K562 treated with DMSO at 1 percent for 48 hours (cell line): ENCODE data around the gene C10orf120. TPM values are rescaled to one million over a fixed set of nuclear protein-coding genes. Genes with fewer than 3 reads are reported as not detected.

Experiments used
- total RNA-seq: library from RNA; unstranded; fragments of 300-600 nt; gene quantifications from 2 replicates; pipeline ENCODE4 v1.2.3, GENCODE V29; 2022; ENCODE audit warnings: low replicate concordance; ENCODE audit errors: extremely low read depth

C10orf120 gene
- total RNA-seq = not detected in 2 replicates

GRCh38 chr10:122699796-122700455 lies at the start of gene C10orf120:
C10orf120 (minus strand) TSS chr10:122699846; CDS start chr10:122699790, 56 bp downstream.

Other genes starting within 250 kb of the C10orf120 start
- gene ARMS2, start 245.2 kb downstream of the C10orf120 start, total RNA-seq = not detected in 2 replicates
- gene HTRA1, start 238.3 kb downstream of the C10orf120 start, total RNA-seq = not detected in 2 replicates
- not detected in 2 replicates for gene DMBT1, start 139.1 kb downstream of the C10orf120 start, total RNA-seq
- not detected in 2 replicates for gene CUZD1, start 146.0 kb upstream of the C10orf120 start, total RNA-seq
- not detected in 2 replicates for gene FAM24B, start 179.7 kb upstream of the C10orf120 start, total RNA-seq
- not detected in 2 replicates for gene FAM24A, start 210.8 kb upstream of the C10orf120 start, total RNA-seq